ENCODE data around the gene FAM72B.
"Not testable (repeated sequence)": the region's sequence is repeated elsewhere in the genome, so short reads cannot be mapped to it uniquely, and the experiment has no call there.

DNA sequence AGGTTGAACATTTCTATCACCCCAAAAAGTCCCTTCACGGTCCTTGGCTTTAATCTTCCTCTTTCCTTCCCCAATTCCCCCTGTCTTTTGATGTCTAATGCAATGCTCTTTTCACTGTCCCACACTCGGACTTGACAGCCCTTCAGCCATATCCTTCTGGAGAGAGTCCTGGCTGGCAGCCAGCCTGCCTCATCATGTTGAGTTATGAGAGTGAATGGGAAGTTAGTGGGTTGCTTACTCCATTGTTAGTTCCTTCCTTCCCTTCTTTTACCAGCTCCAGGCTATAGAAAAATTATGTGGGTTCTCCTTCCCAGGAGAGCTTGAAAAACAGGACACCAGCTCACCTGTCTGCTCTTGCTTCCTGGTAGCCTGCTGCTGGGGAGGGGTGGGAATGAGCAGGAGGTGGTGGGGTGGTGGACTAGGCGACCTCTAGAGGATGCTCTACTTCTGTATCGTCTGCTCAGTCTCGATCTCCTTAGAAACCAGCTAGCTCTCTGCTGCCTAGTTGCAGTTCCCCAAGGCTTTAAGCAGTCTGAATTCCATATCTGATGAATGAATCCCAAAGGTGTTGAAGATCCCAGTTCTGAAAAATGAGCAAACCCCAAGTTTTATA, 30.5 kb upstream of the FAM72B start:
- TF ChIP-seq POLR2AphosphoS5, POLR2A, EP300 (IDR thresholded peaks at IDR 0.05): not testable (repeated sequence)
- TF ChIP-seq, protein P1, sequence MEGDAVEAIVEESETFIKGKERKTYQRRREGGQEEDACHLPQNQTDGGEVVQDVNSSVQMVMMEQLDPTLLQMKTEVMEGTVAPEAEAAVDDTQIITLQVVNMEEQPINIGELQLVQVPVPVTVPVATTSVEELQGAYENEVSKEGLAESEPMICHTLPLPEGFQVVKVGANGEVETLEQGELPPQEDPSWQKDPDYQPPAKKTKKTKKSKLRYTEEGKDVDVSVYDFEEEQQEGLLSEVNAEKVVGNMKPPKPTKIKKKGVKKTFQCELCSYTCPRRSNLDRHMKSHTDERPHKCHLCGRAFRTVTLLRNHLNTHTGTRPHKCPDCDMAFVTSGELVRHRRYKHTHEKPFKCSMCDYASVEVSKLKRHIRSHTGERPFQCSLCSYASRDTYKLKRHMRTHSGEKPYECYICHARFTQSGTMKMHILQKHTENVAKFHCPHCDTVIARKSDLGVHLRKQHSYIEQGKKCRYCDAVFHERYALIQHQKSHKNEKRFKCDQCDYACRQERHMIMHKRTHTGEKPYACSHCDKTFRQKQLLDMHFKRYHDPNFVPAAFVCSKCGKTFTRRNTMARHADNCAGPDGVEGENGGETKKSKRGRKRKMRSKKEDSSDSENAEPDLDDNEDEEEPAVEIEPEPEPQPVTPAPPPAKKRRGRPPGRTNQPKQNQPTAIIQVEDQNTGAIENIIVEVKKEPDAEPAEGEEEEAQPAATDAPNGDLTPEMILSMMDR (IDR thresholded peaks at IDR 0.05), result not testable (repeated sequence)
